HCT116 (cell line): ENCODE measurements around the gene CDK9. TPM values are rescaled to one million over a fixed set of nuclear protein-coding genes. Genes with fewer than 3 reads are reported as not detected.

Source experiments
- ATAC-seq: fragments of 200-7000 bp; cut with Tn5 transposase; 2 replicates; pipeline ENCODE4 v1.9.1; 2020; ENCODE audit warnings: mild to moderate bottlenecking, moderate library complexity
- BruUV-seq: library from RNA; stranded (reverse); fragments of 400-500 nt; replicated peaks from 2 replicates; lab custom pipeline; 2021; lab: Mats Ljungman, UMichigan
- CTCF ChIA-PET: fragments of 300-600 bp; sonication (Branson Sonifier 250); formaldehyde crosslinking; loops from one replicate; lab custom pipeline; 2021; ENCODE audit warnings: antibody characterized with exemption; lab: Charles Lee
- POLR2A ChIA-PET: fragments of 300-600, 350-600 bp; sonication (Branson Sonifier 250); formaldehyde crosslinking; loops from one replicate; lab custom pipeline; 2021; ENCODE audit warnings: antibody characterized with exemption; lab: Charles Lee
- RAD21 ChIA-PET, 2 experiments: fragments of 300-600 bp; sonication (Branson Sonifier 250); formaldehyde crosslinking; loops; one replicate each; lab custom pipeline; 2023; ENCODE audit warnings: low total read pairs in 2 of 2; ENCODE audit not compliant: uncharacterized antibody in 2 of 2, unreplicated experiment in 2 of 2, low non-redundant PET in 1 of 2; lab: Charles Lee
- DNase-seq: peaks from one replicate; pipeline ENCODE4 v3.0.0-alpha.2; 2010; ENCODE audit warnings: low read depth, low spot score
- H2AFZ ChIP-seq: fragments of 200-600 bp; shearing (Covaris generic), sonication (generic); 2 replicates; pipeline ENCODE4 v1.6.1; 2017; ENCODE audit warnings: low read depth, mixed run types, mixed read lengths, antibody characterized with exemption, low read length; ENCODE audit not compliant: poor library complexity, severe bottlenecking
- H3K27ac ChIP-seq: 2 replicates; pipeline ENCODE4 v1.5.1; 2012; ENCODE audit warnings: low read depth, low read length
- H3K27me3 ChIP-seq: fragments of 200-600 bp; sonication (generic); 2 replicates; pipeline ENCODE4 v1.6.1; 2016; ENCODE audit warnings: mixed run types, low read length, mixed read lengths; ENCODE audit not compliant: insufficient read depth
- H3K36me3 ChIP-seq, 2 experiments: fragments of 200-500 bp in 1 of 2; fragments of 200-600 bp in 1 of 2; sonication (Bioruptor generic) in 1 of 2; sonication (generic) in 1 of 2; 2 replicates each; pipeline versions ENCODE4 v1.5.1 to v1.6.1; 2014 to 2016; ENCODE audit warnings: low read length in 2 of 2, inconsistent platforms in 1 of 2, mixed read lengths in 1 of 2, mixed run types in 1 of 2; ENCODE audit not compliant: insufficient read depth in 2 of 2, control insufficient read depth in 1 of 2
- H3K4me1 ChIP-seq, 2 experiments: fragments of 200-600 bp in 1 of 2; sonication (generic) in 1 of 2; 2 replicates each; pipeline versions ENCODE4 v1.5.1 to v1.6.1; 2012 to 2017; ENCODE audit warnings: low read length in 2 of 2, inconsistent platforms in 1 of 2, mild to moderate bottlenecking in 1 of 2, mixed read lengths in 1 of 2, mixed run types in 1 of 2, moderate library complexity in 1 of 2; ENCODE audit not compliant: insufficient read depth in 2 of 2, control insufficient read depth in 1 of 2
- H3K4me2 ChIP-seq: fragments of 200-600 bp; sonication (generic); 2 replicates; pipeline ENCODE4 v1.6.1; 2017; ENCODE audit warnings: mixed run types, low read length, mixed read lengths
- H3K4me3 ChIP-seq, 2 experiments: fragments of 200-600 bp in 1 of 2; sonication (generic) in 1 of 2; replicated peaks in 1 of 2; 2 replicates each; pipeline ENCODE4 v1.5.1; 2011 to 2016; ENCODE audit warnings: low read length in 2 of 2, control low read depth in 1 of 2, low read depth in 1 of 2, mild to moderate bottlenecking in 1 of 2, mixed read lengths in 1 of 2, mixed run types in 1 of 2
- H3K79me2 ChIP-seq: fragments of 200-600 bp; sonication (generic); 2 replicates; pipeline ENCODE4 v1.6.1; 2017; ENCODE audit warnings: mild to moderate bottlenecking, mixed run types, low read length, moderate library complexity, mixed read lengths; ENCODE audit not compliant: insufficient read depth
- H3K9ac ChIP-seq: fragments of 200-600 bp; sonication (generic); 2 replicates; pipeline ENCODE4 v1.6.1; 2016; ENCODE audit warnings: low read length, mixed read lengths
- H3K9me2 ChIP-seq: fragments of 200-600 bp; sonication (generic), shearing (Covaris generic); 2 replicates; pipeline ENCODE4 v1.6.1; 2017; ENCODE audit warnings: mixed run types, mild to moderate bottlenecking, moderate library complexity; ENCODE audit not compliant: insufficient read depth
- H3K9me3 ChIP-seq, 2 experiments: fragments of 200-500 bp in 1 of 2; fragments of 200-600 bp in 1 of 2; sonication (Bioruptor generic) in 1 of 2; sonication (generic) in 1 of 2; 2 replicates each; pipeline ENCODE4 v1.6.1; 2014 to 2017; ENCODE audit warnings: low read length in 2 of 2, mixed read lengths in 2 of 2, inconsistent platforms in 1 of 2, low read depth in 1 of 2, mild to moderate bottlenecking in 1 of 2, mixed run types in 1 of 2, moderate library complexity in 1 of 2; ENCODE audit not compliant: control insufficient read depth in 1 of 2, insufficient read depth in 1 of 2
- H4K20me1 ChIP-seq: fragments of 200-600 bp; sonication (generic), shearing (Covaris generic); 2 replicates; pipeline ENCODE4 v1.6.1; 2017; ENCODE audit warnings: mixed run types, mild to moderate bottlenecking, moderate library complexity; ENCODE audit not compliant: insufficient read depth
- CBX3 ChIP-seq: IDR thresholded peaks from 2 replicates; pipeline ENCODE4 v1.6.1; 2012; ENCODE audit warnings: low read depth
- CEBPB ChIP-seq: IDR thresholded peaks from 2 replicates; pipeline ENCODE4 v1.6.1; 2012; ENCODE audit warnings: low read depth
- ELF1 ChIP-seq: IDR thresholded peaks from 2 replicates; pipeline ENCODE4 v1.6.1; 2012; ENCODE audit warnings: low read depth, borderline replicate concordance
- EZH2 ChIP-seq: fragments of 200-600 bp; sonication (generic); IDR thresholded peaks from 2 replicates; pipeline ENCODE4 v1.6.1; 2017; ENCODE audit warnings: antibody characterized with exemption, mixed run types
- EZH2phosphoT487 ChIP-seq: fragments of 200-600 bp; IDR thresholded peaks from 2 replicates; pipeline ENCODE4 v1.6.1; 2018; ENCODE audit warnings: antibody characterized with exemption, borderline replicate concordance
- FOSL1 ChIP-seq: IDR thresholded peaks from 2 replicates; pipeline ENCODE4 v1.6.1; 2012; ENCODE audit warnings: low read depth
- JUND ChIP-seq: IDR thresholded peaks from 2 replicates; pipeline ENCODE4 v1.6.1; 2012
- MAX ChIP-seq: IDR thresholded peaks from 2 replicates; pipeline ENCODE4 v1.6.1; 2012
- POLR2AphosphoS5 ChIP-seq: IDR thresholded peaks from 2 replicates; pipeline ENCODE4 v1.6.1; 2011; ENCODE audit warnings: mild to moderate bottlenecking, low read depth, low read length, moderate library complexity
- RAD21 ChIP-seq: IDR thresholded peaks from 2 replicates; pipeline ENCODE4 v1.6.1; 2012; ENCODE audit warnings: low read depth, mild to moderate bottlenecking
- REST ChIP-seq: IDR thresholded peaks from 2 replicates; pipeline ENCODE4 v1.6.1; 2012; ENCODE audit warnings: low read depth
- SP1 ChIP-seq: IDR thresholded peaks from 2 replicates; pipeline ENCODE4 v1.6.1; 2012; ENCODE audit warnings: low read depth
- YY1 ChIP-seq: IDR thresholded peaks from 2 replicates; pipeline ENCODE4 v1.6.1; 2011; ENCODE audit warnings: low read length, low read depth, moderate library complexity, mild to moderate bottlenecking; ENCODE audit not compliant: insufficient replicate concordance; ENCODE audit errors: extremely low read depth
- ZBTB33 ChIP-seq: IDR thresholded peaks from 2 replicates; pipeline ENCODE4 v1.6.1; 2011; ENCODE audit warnings: mild to moderate bottlenecking, low read length, moderate library complexity; ENCODE audit not compliant: insufficient replicate concordance; ENCODE audit errors: extremely low read depth
- ZFX ChIP-seq: fragments of 450-650 bp; IDR thresholded peaks from 2 replicates; pipeline ENCODE4 v1.6.1; 2017
- ZNF274 ChIP-seq: fragments of 200-500 bp; sonication (Bioruptor generic); IDR thresholded peaks from 2 replicates; pipeline ENCODE4 v1.6.1; 2014; ENCODE audit warnings: mild to moderate bottlenecking, low read depth, low read length, inconsistent platforms
- intact Hi-C: fragments of 100-400 bp; cut with micrococcal nuclease; formaldehyde crosslinking; loops from 2 replicates; pipeline ENCODE4 v1.10.0; 2022
- total RNA-seq: library from RNA; stranded (reverse); gene quantifications from one replicate; pipeline ENCODE4 v1.2.1, GENCODE V29; 2021; ENCODE audit not compliant: unreplicated experiment

CDK9 gene
- total RNA-seq, 1 experiment from 2014 or later, result 102 TPM

GRCh38 chr9:127781806-127782205 lies 4.0 kb upstream of the CDK9 start (continued):
- no peak for TF ChIP-seq FOSL1

- H3K27ac ChIP-seq, result no peak overlapping the region
- peaks cover 24% of the 10 kb centered on the region for H3K79me2 ChIP-seq
- H3K4me2 ChIP-seq, result no peak overlapping the region
- intact Hi-C loops, result loop anchor here (2.0 kb wide), 1 partner anchor 193 kb away; no protein-coding TSS in a partner anchor
- no peak overlapping the region for H3K9ac ChIP-seq
- no peaks in the 10 kb centered on the region for H3K27me3 ChIP-seq
- no peak for TF ChIP-seq REST
- TF ChIP-seq MAX, result no peak
- TF ChIP-seq CEBPB, result no peak
- TF ChIP-seq CBX3, result no peak
- no peak for TF ChIP-seq EZH2phosphoT487
- no peak for TF ChIP-seq YY1
- TF ChIP-seq POLR2AphosphoS5, result no peak
- TF ChIP-seq ELF1, result no peak
- TF ChIP-seq SP1, result no peak
- TF ChIP-seq ZNF274, result no peak
- TF ChIP-seq ZBTB33, result no peak
- TF ChIP-seq ZFX, result no peak
- TF ChIP-seq JUND, result no peak
- TF ChIP-seq EZH2, result no peak
- TF ChIP-seq RAD21, result no peak
- ChIA-PET CTCF (interaction anchor here (0.6 to 1.5 kb wide), 2 partner anchors 12 to 139 kb away, joined by 5 read pairs; no protein-coding TSS in a partner anchor), RAD21 (interaction anchor here in 1 of 2 experiments (1.2 kb wide), 1 partner anchor 48 kb away, joined by 3 read pairs; the partner anchor contains the start of gene TOR2A), POLR2A (no interaction called here)
- H3K9me3 ChIP-seq, result no peaks in the 10 kb centered on the region
- H2AFZ ChIP-seq, result no peak overlapping the region
- DNase-seq, result no peak
- no peak overlapping the region for H3K4me3 ChIP-seq
- no peak for ATAC-seq
- no peaks in the 10 kb centered on the region for H3K9me2 ChIP-seq
- BruUV-seq, result no TSS peak
- H3K36me3 ChIP-seq, result peaks cover 11 to 15% of the 10 kb centered on the region in 2 experiments
- peaks cover 13 to 14% of the 10 kb centered on the region in 2 experiments; a peak in 3 of 4 replicates for H3K4me1 ChIP-seq
- peaks cover 15% of the 10 kb centered on the region; the same call in 1 of the 2 replicates for H4K20me1 ChIP-seq
Measured at GRCh38 chr9:127783111-127784008, 2.5 kb upstream of the CDK9 start.
